PC-9 (cell line): ENCODE results near the gene COL4A6. TPM values are rescaled to one million over a fixed set of nuclear protein-coding genes. Genes with fewer than 3 reads are reported as not detected.

Experiments
- BruUV-seq: library from RNA; stranded (reverse); fragments of 400-500 nt; replicated peaks from 2 replicates; lab custom pipeline; 2021; lab: Mats Ljungman, UMichigan
- CTCF ChIA-PET: fragments of 300-600 bp; sonication (Branson Sonifier 250); formaldehyde crosslinking; loops from one replicate; lab custom pipeline; 2022; ENCODE audit warnings: antibody characterized with exemption; lab: Charles Lee
- POLR2A ChIA-PET: fragments of 300-600 bp; sonication (Branson Sonifier 250); formaldehyde crosslinking; loops from one replicate; lab custom pipeline; 2022; ENCODE audit warnings: antibody characterized with exemption; ENCODE audit not compliant: unreplicated experiment; lab: Charles Lee
- DNase-seq, 2 experiments: peaks; one replicate each; pipeline versions ENCODE4 v3.0.0 to v3.0.0-alpha.2; 2015 to 2022; ENCODE audit warnings: mixed read lengths in 1 of 2
- H2AFZ ChIP-seq: fragments of 200-600 bp; sonication (generic); 2 replicates; pipeline ENCODE4 v1.8.1; 2017; ENCODE audit warnings: antibody characterized with exemption
- H3F3A ChIP-seq: fragments of 200-600 bp; sonication (generic); 2 replicates; pipeline ENCODE4 v1.8.1; 2017; ENCODE audit warnings: antibody characterized with exemption, mild to moderate bottlenecking, low read depth; ENCODE audit not compliant: insufficient read depth
- H3K27ac ChIP-seq: fragments of 200-600 bp; sonication (generic); 2 replicates; pipeline ENCODE4 v1.6.1; 2016; ENCODE audit warnings: mixed run types
- H3K27me3 ChIP-seq: fragments of 200-600 bp; sonication (generic); 2 replicates; pipeline ENCODE4 v1.6.1; 2016; ENCODE audit warnings: low read depth, mixed run types; ENCODE audit not compliant: insufficient read depth
- H3K36me3 ChIP-seq: fragments of 200-600 bp; sonication (generic); 2 replicates; pipeline ENCODE4 v1.6.1; 2016; ENCODE audit warnings: low read depth, mixed run types
- H3K4me1 ChIP-seq: fragments of 200-600 bp; sonication (generic); replicated peaks from 2 replicates; pipeline ENCODE4 v1.6.1; 2016; ENCODE audit warnings: mixed run types; ENCODE audit not compliant: insufficient read depth
- H3K4me2 ChIP-seq: fragments of 200-600 bp; sonication (generic); 2 replicates; pipeline ENCODE4 v1.6.1; 2017; ENCODE audit warnings: mixed run types
- H3K4me3 ChIP-seq: fragments of 200-600 bp; sonication (generic); 2 replicates; pipeline ENCODE4 v1.6.1; 2016; ENCODE audit warnings: mixed run types
- H3K79me2 ChIP-seq: fragments of 200-600 bp; sonication (generic); 2 replicates; pipeline ENCODE4 v1.6.1; 2017; ENCODE audit warnings: low read depth, mixed run types
- H3K9me2 ChIP-seq: fragments of 200-600 bp; sonication (generic); 2 replicates; pipeline ENCODE4 v1.8.1; 2017; ENCODE audit warnings: mild to moderate bottlenecking; ENCODE audit not compliant: insufficient read depth
- H3K9me3 ChIP-seq: fragments of 200-600 bp; sonication (generic); 2 replicates; pipeline ENCODE4 v1.8.1; 2016; ENCODE audit warnings: low read depth; ENCODE audit not compliant: insufficient read depth
- H4K20me1 ChIP-seq: fragments of 200-600 bp; sonication (generic); 2 replicates; pipeline ENCODE4 v1.8.1; 2017; ENCODE audit not compliant: insufficient read depth
- CTCF ChIP-seq: fragments of 200-600 bp; sonication (generic); conservative IDR thresholded peaks from 2 replicates; pipeline ENCODE4 v1.6.1; 2017; ENCODE audit warnings: mixed run types, antibody characterized with exemption, mild to moderate bottlenecking, moderate library complexity
- EZH2 ChIP-seq: fragments of 200-600 bp; sonication (generic); IDR thresholded peaks from 2 replicates; pipeline ENCODE4 v1.8.0; 2017; ENCODE audit warnings: antibody characterized with exemption, low read depth
- intact Hi-C: fragments of 100-400 bp; cut with micrococcal nuclease; formaldehyde crosslinking; loops from one replicate; pipeline ENCODE4 v1.10.0; 2022; ENCODE audit not compliant: unreplicated experiment
- total RNA-seq: library from RNA; stranded (reverse); gene quantifications from 2 replicates; pipeline ENCODE4 v1.2.3, GENCODE V29; 2021

COL4A6 gene
- total RNA-seq, 1 experiment from 2014 or later = 15.5 TPM

DNA sequence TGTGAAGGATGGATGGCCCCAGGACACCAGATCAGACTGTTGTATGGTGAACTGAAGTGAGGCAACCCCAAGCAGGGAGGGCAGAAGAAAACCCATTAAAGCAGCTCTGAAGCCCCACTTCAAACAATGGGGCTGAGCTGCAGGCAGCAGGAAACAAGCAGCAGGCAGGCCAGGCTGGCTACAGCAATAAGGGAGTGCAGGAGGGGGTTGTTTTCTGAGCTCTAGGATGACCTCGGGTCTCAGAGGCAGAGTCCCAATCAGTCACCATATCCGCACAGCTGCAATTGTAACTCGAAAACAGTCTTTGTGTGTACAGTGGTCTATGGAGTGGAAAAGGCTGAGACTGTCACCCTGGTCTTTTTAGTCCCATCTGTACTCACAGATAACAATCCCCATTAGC, 90.4 kb downstream of the COL4A6 start:
- TF ChIP-seq CTCF (no peak), EZH2 (no peak)
- Histone ChIP-seq H3K4me1 (no peaks in the 10 kb centered on the region), H3F3A (no peaks in the 10 kb centered on the region), H3K27ac (no peak overlapping the region), H2AFZ (no peak overlapping the region), H3K79me2 (no peaks in the 10 kb centered on the region), H3K9me3 (no peaks in the 10 kb centered on the region), H3K36me3 (no peaks in the 10 kb centered on the region), H3K4me3 (no peak overlapping the region), H3K27me3 (no peaks in the 10 kb centered on the region), H3K4me2 (no peak overlapping the region), H3K9me2 (no peaks in the 10 kb centered on the region), H4K20me1 (no peaks in the 10 kb centered on the region)
- POLR2A ChIA-PET = no interaction called here
- CTCF ChIA-PET = interaction anchor here (0.6 kb wide), 1 partner anchor 157 kb away, joined by 3 read pairs; no protein-coding TSS in a partner anchor
- DNase-seq = no peak
- intact Hi-C loops = no loop called here
- BruUV-seq = no TSS peak

DNA sequence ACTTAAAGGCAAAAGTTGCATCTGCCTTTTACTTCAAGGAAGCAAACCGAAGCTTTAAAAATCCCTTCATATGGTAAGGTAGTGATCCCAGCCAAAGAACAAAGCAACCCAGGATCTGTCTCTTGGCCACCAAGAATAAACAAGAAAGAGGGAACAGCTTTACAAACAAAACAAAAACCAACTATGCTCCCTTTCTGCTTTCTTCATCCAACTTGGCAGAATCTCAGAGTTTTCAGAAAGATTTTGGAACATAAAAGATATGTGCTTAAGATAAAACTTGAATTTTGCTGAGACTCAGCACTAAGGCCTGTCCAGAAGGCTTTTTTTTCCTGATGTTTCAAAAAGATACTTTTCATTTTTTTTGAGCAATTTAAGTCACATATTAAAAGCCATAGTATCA, 94.0 kb downstream of the COL4A6 start:
- no peak overlapping the region for H3K4me2 ChIP-seq
- no peaks in the 10 kb centered on the region for H4K20me1 ChIP-seq
- no peak overlapping the region for H3K4me3 ChIP-seq
- H3K9me2 ChIP-seq = no peaks in the 10 kb centered on the region
- H3K9me3 ChIP-seq = no peaks in the 10 kb centered on the region
- no peak overlapping the region for H3K27ac ChIP-seq
- no peak for DNase-seq
- POLR2A ChIA-PET = no interaction called here
- intact Hi-C loops = no loop called here
- no peaks in the 10 kb centered on the region for H3K4me1 ChIP-seq
- CTCF ChIA-PET = no interaction called here
- no peaks in the 10 kb centered on the region for H3K79me2 ChIP-seq
- H3K36me3 ChIP-seq = no peaks in the 10 kb centered on the region
- H2AFZ ChIP-seq = no peak overlapping the region
- H3F3A ChIP-seq = no peaks in the 10 kb centered on the region
- no TSS peak for BruUV-seq
- TF ChIP-seq EZH2 (no peak), CTCF (no peak)
- no peaks in the 10 kb centered on the region for H3K27me3 ChIP-seq

- H3K27me3 ChIP-seq = no peaks in the 10 kb centered on the region
- no peak for DNase-seq
- no peaks in the 10 kb centered on the region for H3K36me3 ChIP-seq
- H3K4me2 ChIP-seq = no peak overlapping the region
- H4K20me1 ChIP-seq = no peaks in the 10 kb centered on the region
- no TSS peak for BruUV-seq
- no peaks in the 10 kb centered on the region for H3F3A ChIP-seq
- no peak overlapping the region for H3K4me3 ChIP-seq
- TF ChIP-seq EZH2 (no peak), CTCF (no peak)
- CTCF ChIA-PET = no interaction called here
- no peak overlapping the region for H2AFZ ChIP-seq
- H3K4me1 ChIP-seq = no peaks in the 10 kb centered on the region
- no peaks in the 10 kb centered on the region for H3K9me2 ChIP-seq
- intact Hi-C loops = no loop called here
- H3K9me3 ChIP-seq = no peaks in the 10 kb centered on the region
- no peak overlapping the region for H3K27ac ChIP-seq
- POLR2A ChIA-PET = no interaction called here
- H3K79me2 ChIP-seq = no peaks in the 10 kb centered on the region
Measured at GRCh38 chrX:108341947-108342346, 96.3 kb downstream of the COL4A6 start.
